WTC11 (cell line): ENCODE data around the gene PLIN5. TPM values are rescaled to one million over a fixed set of nuclear protein-coding genes. Genes with fewer than 3 reads are reported as not detected.

Experiments
- ATAC-seq: fragments of 200-7000 bp; cut with Tn5 transposase; 2 replicates; pipeline ENCODE4 v1.10.0; 2021; ENCODE audit warnings: mild to moderate bottlenecking, moderate library complexity
- CTCF ChIA-PET: fragments of 300-600 bp; sonication (Branson Sonifier 250); formaldehyde crosslinking; loops from one replicate; lab custom pipeline; 2021; ENCODE audit warnings: antibody characterized with exemption; lab: Charles Lee
- POLR2A ChIA-PET: fragments of 350-600 bp; sonication (Branson Sonifier 250); formaldehyde crosslinking; loops from one replicate; lab custom pipeline; 2021; ENCODE audit warnings: antibody characterized with exemption; lab: Charles Lee
- DNase-seq: peaks from one replicate; pipeline ENCODE4 v3.0.0; 2021; ENCODE audit warnings: low spot score
- H3K27ac Mint-ChIP-seq: 2 replicates; pipeline ENCODE4 v1.8.0; 2021; ENCODE audit warnings: mixed read lengths
- H3K27me3 Mint-ChIP-seq: 2 replicates; pipeline ENCODE4 v1.8.0; 2021; ENCODE audit warnings: low read depth, mild to moderate bottlenecking, moderate library complexity, mixed read lengths
- H3K36me3 Mint-ChIP-seq: 2 replicates; pipeline ENCODE4 v1.8.0; 2021; ENCODE audit warnings: mixed read lengths
- H3K4me1 Mint-ChIP-seq: 2 replicates; pipeline ENCODE4 v1.8.0; 2022; ENCODE audit warnings: mixed read lengths
- H3K4me3 Mint-ChIP-seq: 2 replicates; pipeline ENCODE4 v1.8.0; 2021; ENCODE audit warnings: mild to moderate bottlenecking, moderate library complexity, mixed read lengths
- H3K9me3 Mint-ChIP-seq: 2 replicates; pipeline ENCODE4 v1.8.0; 2021; ENCODE audit warnings: mixed read lengths
- CREM ChIP-seq: sonication (generic); formaldehyde crosslinking; IDR thresholded peaks from 2 replicates; pipeline ENCODE4 v1.8.1; 2022; ENCODE audit warnings: mild to moderate bottlenecking, missing genetic modification reagents, moderate library complexity
- JAZF1 ChIP-seq: fragments of 250-450 bp; sonication (Bioruptor Pico); IDR thresholded peaks from 2 replicates; pipeline ENCODE4 v1.9.0; 2021; ENCODE audit warnings: moderate library complexity, mild to moderate bottlenecking, inconsistent platforms
- NFE2L1 ChIP-seq: sonication (generic); formaldehyde crosslinking; IDR thresholded peaks from 2 replicates; pipeline ENCODE4 v1.8.1; 2023; ENCODE audit warnings: missing genetic modification reagents
- RELA ChIP-seq: sonication (generic); formaldehyde crosslinking; IDR thresholded peaks from 2 replicates; pipeline ENCODE4 v1.8.1; 2022; ENCODE audit warnings: missing genetic modification reagents, mild to moderate bottlenecking, borderline replicate concordance
- total RNA-seq: library from RNA; stranded (reverse); gene quantifications from 3 replicates; pipeline ENCODE4 v1.2.3, GENCODE V29; 2021
- TF ChIP-seq, protein P1 (sequence below): sonication (generic); formaldehyde crosslinking; IDR thresholded peaks from 2 replicates; pipeline ENCODE4 v1.8.1; 2023; ENCODE audit warnings: mild to moderate bottlenecking, missing genetic modification reagents, borderline replicate concordance
- TF ChIP-seq, protein P2 (sequence below): sonication (generic); formaldehyde crosslinking; IDR thresholded peaks from 2 replicates; pipeline ENCODE4 v1.8.1; 2023; ENCODE audit warnings: mild to moderate bottlenecking, missing genetic modification reagents, moderate library complexity
- TF ChIP-seq, protein P3 (sequence below): sonication (generic); formaldehyde crosslinking; IDR thresholded peaks from 2 replicates; pipeline ENCODE4 v1.8.1; 2022; ENCODE audit warnings: low read depth, missing genetic modification reagents, borderline replicate concordance
- TF ChIP-seq, protein P4 (sequence below): fragments of 250-450 bp; sonication (Bioruptor Pico); IDR thresholded peaks from 2 replicates; pipeline ENCODE4 v1.9.0; 2021; ENCODE audit warnings: mild to moderate bottlenecking, borderline replicate concordance
- TF ChIP-seq, protein P5 (sequence below): sonication (generic); formaldehyde crosslinking; IDR thresholded peaks from 2 replicates; pipeline ENCODE4 v1.8.1; 2022; ENCODE audit warnings: mild to moderate bottlenecking, missing genetic modification reagents, moderate library complexity, borderline replicate concordance
- TF ChIP-seq, protein P6 (sequence below): sonication (generic); formaldehyde crosslinking; IDR thresholded peaks from 2 replicates; pipeline ENCODE4 v1.8.0; 2022; ENCODE audit warnings: mild to moderate bottlenecking, missing genetic modification reagents
- TF ChIP-seq, protein P7 (sequence below): fragments of 250-450 bp; sonication (Bioruptor Pico); IDR thresholded peaks from 2 replicates; pipeline ENCODE4 v1.9.0; 2021; ENCODE audit warnings: mild to moderate bottlenecking

Gene PLIN5
- total RNA-seq, 1 experiment from 2014 or later: 3.9 TPM

DNA sequence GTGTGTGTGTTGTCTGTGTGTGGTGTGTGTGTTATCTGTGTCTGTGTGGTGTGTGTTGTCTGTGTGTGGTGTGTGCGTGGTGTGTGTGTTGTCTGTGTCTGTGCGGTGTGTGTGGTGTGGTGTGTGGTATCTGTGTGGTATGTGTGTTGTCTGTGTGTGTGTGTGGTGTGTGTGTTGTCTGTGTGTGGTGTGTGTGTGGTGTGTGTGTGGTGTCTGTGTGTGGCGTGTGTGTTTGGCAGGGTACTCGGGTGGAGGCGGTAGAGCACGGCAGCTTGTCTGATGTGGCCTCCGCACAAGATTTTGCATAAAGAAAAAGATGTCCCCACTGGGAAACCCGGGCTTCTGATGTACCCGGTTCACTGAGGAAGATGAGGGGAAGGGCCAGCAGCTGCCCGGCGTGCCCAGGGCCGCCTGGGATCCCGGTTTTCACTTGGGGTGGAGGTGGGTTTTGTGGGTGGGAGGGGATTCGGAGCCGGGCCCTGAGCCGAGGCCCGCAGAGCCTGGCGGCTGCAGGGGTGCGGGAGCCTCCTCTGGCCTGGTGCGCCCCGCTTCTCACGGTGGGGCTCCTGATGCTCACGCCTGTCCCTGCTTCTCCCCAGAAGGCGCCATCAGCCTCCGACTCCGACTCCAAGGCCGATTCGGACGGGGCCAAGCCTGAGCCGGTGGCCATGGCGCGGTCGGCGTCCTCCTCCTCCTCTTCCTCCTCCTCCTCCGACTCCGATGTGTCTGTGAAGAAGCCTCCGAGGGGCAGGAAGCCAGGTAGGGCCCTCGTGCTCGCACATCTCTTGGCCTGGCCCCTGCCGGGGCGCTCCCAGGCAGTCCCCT is 41.7 kb downstream of the PLIN5 start:
- TF ChIP-seq, protein P1, sequence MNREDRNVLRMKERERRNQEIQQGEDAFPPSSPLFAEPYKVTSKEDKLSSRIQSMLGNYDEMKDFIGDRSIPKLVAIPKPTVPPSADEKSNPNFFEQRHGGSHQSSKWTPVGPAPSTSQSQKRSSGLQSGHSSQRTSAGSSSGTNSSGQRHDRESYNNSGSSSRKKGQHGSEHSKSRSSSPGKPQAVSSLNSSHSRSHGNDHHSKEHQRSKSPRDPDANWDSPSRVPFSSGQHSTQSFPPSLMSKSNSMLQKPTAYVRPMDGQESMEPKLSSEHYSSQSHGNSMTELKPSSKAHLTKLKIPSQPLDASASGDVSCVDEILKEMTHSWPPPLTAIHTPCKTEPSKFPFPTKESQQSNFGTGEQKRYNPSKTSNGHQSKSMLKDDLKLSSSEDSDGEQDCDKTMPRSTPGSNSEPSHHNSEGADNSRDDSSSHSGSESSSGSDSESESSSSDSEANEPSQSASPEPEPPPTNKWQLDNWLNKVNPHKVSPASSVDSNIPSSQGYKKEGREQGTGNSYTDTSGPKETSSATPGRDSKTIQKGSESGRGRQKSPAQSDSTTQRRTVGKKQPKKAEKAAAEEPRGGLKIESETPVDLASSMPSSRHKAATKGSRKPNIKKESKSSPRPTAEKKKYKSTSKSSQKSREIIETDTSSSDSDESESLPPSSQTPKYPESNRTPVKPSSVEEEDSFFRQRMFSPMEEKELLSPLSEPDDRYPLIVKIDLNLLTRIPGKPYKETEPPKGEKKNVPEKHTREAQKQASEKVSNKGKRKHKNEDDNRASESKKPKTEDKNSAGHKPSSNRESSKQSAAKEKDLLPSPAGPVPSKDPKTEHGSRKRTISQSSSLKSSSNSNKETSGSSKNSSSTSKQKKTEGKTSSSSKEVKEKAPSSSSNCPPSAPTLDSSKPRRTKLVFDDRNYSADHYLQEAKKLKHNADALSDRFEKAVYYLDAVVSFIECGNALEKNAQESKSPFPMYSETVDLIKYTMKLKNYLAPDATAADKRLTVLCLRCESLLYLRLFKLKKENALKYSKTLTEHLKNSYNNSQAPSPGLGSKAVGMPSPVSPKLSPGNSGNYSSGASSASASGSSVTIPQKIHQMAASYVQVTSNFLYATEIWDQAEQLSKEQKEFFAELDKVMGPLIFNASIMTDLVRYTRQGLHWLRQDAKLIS (CRISPR knock-in tag): no peak
- 0 out of 2 replicates have a peak, but pooled peaks have one; percentile 8 for TF ChIP-seq NFE2L1 (CRISPR knock-in tag)
- no peak for TF ChIP-seq JAZF1 (CRISPR knock-in tag)
- TF ChIP-seq, all 79 proteins: peak for 1
- DNase-seq: no peak
- Mint-ChIP-seq H3K27ac (no peak overlapping the region), H3K4me1 (no peaks in the 10 kb centered on the region), H3K27me3 (no peaks in the 10 kb centered on the region), H3K4me3 (no peak overlapping the region), H3K36me3 (peaks cover 20% of the 10 kb centered on the region), H3K9me3 (no peaks in the 10 kb centered on the region)
- ChIA-PET CTCF (no interaction called here), POLR2A (no interaction called here)
- ATAC-seq: no peak

DNA sequence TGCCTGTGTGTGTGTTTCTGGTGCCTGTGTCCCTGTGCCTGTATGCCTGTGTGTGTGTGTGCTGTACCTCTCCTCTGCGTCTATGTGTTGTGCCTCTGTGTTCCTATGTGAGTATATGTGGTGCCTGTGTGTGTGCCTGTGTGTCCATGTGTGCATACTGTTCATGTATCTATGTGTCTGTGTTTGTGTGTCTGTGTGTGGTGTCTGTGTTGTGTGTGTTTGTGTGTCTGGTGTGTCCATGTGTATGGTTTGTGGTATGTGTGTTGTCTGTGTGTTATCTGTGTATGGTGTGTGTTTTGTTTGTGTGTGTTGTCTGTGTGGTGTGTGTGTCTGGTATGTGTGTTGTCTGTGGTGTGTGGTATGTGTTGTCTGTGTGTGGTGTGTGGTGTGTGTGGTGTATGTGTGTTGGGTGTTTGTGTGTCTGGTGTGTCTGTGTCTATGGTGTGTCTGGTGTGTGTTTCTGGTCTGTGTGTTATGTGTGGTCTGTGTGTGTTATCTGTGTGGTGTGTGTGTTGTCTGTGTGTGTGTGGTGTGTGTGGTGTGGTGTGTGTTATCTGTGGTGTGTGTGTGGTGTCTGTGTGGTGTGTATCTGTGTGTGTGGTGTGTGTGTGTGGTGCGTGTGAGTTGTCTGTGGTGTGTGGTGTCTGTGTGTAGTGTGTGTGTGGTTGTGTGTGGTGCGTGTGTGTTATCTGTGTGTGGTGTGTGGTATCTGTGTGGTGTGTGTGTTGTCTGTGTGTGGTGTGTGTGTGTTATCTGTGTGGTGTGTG is 42.5 kb downstream of the PLIN5 start:
- ChIA-PET POLR2A (no interaction called here), CTCF (no interaction called here)
- Mint-ChIP-seq H3K27ac (no peak overlapping the region), H3K27me3 (no peaks in the 10 kb centered on the region), H3K9me3 (no peaks in the 10 kb centered on the region), H3K36me3 (peaks cover 21% of the 10 kb centered on the region), H3K4me3 (no peak overlapping the region), H3K4me1 (no peaks in the 10 kb centered on the region)
- TF ChIP-seq, protein P2, sequence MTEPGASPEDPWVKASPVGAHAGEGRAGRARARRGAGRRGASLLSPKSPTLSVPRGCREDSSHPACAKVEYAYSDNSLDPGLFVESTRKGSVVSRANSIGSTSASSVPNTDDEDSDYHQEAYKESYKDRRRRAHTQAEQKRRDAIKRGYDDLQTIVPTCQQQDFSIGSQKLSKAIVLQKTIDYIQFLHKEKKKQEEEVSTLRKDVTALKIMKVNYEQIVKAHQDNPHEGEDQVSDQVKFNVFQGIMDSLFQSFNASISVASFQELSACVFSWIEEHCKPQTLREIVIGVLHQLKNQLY (CRISPR knock-in tag): no peak
- TF ChIP-seq NFE2L1 (CRISPR knock-in tag): peak; percentile 24; the same call in 1 of the 2 replicates
- DNase-seq (no peak), ATAC-seq (no peak)

DNA sequence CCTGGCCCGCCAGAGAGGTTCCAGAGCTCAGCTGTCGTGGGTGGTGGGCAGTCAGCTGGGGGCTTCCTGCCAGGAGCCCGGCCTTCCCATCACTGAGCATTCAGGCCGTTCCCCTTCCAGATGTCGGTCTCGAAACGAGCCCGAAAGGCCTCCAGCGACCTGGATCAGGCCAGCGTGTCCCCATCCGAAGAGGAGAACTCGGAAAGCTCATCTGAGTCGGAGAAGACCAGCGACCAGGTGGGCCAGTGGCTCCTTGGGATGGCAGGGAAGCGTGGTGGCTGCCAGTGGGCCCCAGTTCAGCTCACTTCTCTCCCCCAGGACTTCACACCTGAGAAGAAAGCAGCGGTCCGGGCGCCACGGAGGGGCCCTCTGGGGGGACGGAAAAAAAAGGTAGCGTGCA is 43.6 kb downstream of the PLIN5 start:
- Mint-ChIP-seq H3K27me3 (no peaks in the 10 kb centered on the region), H3K4me3 (no peak overlapping the region), H3K4me1 (no peaks in the 10 kb centered on the region), H3K36me3 (peaks cover 28% of the 10 kb centered on the region), H3K27ac (no peak overlapping the region), H3K9me3 (no peaks in the 10 kb centered on the region)
- CTCF ChIA-PET: no interaction called here
- POLR2A ChIA-PET: no interaction called here
- ATAC-seq (no peak), DNase-seq (no peak)
- TF ChIP-seq, protein P3, sequence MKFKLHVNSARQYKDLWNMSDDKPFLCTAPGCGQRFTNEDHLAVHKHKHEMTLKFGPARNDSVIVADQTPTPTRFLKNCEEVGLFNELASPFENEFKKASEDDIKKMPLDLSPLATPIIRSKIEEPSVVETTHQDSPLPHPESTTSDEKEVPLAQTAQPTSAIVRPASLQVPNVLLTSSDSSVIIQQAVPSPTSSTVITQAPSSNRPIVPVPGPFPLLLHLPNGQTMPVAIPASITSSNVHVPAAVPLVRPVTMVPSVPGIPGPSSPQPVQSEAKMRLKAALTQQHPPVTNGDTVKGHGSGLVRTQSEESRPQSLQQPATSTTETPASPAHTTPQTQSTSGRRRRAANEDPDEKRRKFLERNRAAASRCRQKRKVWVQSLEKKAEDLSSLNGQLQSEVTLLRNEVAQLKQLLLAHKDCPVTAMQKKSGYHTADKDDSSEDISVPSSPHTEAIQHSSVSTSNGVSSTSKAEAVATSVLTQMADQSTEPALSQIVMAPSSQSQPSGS (CRISPR knock-in tag): no peak
- TF ChIP-seq RELA (no peak), CREM (CRISPR knock-in tag) (no peak)
- TF ChIP-seq, protein P4, sequence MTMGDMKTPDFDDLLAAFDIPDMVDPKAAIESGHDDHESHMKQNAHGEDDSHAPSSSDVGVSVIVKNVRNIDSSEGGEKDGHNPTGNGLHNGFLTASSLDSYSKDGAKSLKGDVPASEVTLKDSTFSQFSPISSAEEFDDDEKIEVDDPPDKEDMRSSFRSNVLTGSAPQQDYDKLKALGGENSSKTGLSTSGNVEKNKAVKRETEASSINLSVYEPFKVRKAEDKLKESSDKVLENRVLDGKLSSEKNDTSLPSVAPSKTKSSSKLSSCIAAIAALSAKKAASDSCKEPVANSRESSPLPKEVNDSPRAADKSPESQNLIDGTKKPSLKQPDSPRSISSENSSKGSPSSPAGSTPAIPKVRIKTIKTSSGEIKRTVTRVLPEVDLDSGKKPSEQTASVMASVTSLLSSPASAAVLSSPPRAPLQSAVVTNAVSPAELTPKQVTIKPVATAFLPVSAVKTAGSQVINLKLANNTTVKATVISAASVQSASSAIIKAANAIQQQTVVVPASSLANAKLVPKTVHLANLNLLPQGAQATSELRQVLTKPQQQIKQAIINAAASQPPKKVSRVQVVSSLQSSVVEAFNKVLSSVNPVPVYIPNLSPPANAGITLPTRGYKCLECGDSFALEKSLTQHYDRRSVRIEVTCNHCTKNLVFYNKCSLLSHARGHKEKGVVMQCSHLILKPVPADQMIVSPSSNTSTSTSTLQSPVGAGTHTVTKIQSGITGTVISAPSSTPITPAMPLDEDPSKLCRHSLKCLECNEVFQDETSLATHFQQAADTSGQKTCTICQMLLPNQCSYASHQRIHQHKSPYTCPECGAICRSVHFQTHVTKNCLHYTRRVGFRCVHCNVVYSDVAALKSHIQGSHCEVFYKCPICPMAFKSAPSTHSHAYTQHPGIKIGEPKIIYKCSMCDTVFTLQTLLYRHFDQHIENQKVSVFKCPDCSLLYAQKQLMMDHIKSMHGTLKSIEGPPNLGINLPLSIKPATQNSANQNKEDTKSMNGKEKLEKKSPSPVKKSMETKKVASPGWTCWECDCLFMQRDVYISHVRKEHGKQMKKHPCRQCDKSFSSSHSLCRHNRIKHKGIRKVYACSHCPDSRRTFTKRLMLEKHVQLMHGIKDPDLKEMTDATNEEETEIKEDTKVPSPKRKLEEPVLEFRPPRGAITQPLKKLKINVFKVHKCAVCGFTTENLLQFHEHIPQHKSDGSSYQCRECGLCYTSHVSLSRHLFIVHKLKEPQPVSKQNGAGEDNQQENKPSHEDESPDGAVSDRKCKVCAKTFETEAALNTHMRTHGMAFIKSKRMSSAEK (CRISPR knock-in tag): no peak
- TF ChIP-seq, protein P5, sequence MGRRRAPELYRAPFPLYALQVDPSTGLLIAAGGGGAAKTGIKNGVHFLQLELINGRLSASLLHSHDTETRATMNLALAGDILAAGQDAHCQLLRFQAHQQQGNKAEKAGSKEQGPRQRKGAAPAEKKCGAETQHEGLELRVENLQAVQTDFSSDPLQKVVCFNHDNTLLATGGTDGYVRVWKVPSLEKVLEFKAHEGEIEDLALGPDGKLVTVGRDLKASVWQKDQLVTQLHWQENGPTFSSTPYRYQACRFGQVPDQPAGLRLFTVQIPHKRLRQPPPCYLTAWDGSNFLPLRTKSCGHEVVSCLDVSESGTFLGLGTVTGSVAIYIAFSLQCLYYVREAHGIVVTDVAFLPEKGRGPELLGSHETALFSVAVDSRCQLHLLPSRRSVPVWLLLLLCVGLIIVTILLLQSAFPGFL (CRISPR knock-in tag): no peak
- TF ChIP-seq, protein P6, sequence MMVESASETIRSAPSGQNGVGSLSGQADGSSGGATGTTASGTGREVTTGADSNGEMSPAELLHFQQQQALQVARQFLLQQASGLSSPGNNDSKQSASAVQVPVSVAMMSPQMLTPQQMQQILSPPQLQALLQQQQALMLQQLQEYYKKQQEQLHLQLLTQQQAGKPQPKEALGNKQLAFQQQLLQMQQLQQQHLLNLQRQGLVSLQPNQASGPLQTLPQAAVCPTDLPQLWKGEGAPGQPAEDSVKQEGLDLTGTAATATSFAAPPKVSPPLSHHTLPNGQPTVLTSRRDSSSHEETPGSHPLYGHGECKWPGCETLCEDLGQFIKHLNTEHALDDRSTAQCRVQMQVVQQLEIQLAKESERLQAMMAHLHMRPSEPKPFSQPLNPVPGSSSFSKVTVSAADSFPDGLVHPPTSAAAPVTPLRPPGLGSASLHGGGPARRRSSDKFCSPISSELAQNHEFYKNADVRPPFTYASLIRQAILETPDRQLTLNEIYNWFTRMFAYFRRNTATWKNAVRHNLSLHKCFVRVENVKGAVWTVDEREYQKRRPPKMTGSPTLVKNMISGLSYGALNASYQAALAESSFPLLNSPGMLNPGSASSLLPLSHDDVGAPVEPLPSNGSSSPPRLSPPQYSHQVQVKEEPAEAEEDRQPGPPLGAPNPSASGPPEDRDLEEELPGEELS (CRISPR knock-in tag): no peak
- TF ChIP-seq, protein P7, sequence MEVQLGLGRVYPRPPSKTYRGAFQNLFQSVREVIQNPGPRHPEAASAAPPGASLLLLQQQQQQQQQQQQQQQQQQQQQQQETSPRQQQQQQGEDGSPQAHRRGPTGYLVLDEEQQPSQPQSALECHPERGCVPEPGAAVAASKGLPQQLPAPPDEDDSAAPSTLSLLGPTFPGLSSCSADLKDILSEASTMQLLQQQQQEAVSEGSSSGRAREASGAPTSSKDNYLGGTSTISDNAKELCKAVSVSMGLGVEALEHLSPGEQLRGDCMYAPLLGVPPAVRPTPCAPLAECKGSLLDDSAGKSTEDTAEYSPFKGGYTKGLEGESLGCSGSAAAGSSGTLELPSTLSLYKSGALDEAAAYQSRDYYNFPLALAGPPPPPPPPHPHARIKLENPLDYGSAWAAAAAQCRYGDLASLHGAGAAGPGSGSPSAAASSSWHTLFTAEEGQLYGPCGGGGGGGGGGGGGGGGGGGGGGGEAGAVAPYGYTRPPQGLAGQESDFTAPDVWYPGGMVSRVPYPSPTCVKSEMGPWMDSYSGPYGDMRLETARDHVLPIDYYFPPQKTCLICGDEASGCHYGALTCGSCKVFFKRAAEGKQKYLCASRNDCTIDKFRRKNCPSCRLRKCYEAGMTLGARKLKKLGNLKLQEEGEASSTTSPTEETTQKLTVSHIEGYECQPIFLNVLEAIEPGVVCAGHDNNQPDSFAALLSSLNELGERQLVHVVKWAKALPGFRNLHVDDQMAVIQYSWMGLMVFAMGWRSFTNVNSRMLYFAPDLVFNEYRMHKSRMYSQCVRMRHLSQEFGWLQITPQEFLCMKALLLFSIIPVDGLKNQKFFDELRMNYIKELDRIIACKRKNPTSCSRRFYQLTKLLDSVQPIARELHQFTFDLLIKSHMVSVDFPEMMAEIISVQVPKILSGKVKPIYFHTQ (CRISPR knock-in tag): no peak
